Ishikawa (cell line): ENCODE data around the gene MEF2B.

Experiments used
- EP300 ChIP-seq: IDR thresholded peaks from 2 replicates; pipeline ENCODE4 v1.6.1; 2012; ENCODE audit warnings: borderline replicate concordance
- RAD21 ChIP-seq: IDR thresholded peaks from 2 replicates; pipeline ENCODE4 v1.6.1; 2012; ENCODE audit warnings: low read depth
- TAF1 ChIP-seq: IDR thresholded peaks from 2 replicates; pipeline ENCODE4 v1.6.1; 2012; ENCODE audit warnings: low read depth, mild to moderate bottlenecking
- TF ChIP-seq, protein P1 (sequence below): IDR thresholded peaks from 2 replicates; pipeline ENCODE4 v1.6.1; 2012; ENCODE audit warnings: low read depth, mild to moderate bottlenecking
- TF ChIP-seq, protein P2 (sequence below): IDR thresholded peaks from 2 replicates; pipeline ENCODE4 v1.6.1; 2012

DNA sequence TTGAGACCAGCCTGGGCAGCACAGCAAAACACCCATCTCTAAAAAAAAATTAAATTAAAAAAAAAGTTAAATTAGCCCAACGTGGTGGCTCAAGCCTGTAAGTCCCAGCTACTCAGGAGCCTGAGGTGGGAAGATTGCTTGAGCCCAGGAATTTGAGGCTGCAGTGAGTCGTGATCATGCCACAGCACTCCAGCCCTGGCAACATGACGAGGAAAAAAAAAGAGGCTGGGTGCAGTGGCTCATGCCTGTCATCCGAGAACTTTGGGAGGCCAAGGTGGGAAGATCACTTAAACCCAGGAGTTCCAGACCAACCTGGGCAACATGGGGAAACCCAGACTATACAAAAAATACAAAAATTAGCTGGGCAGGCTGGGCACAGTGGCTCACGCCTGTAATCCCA is 29.6 kb downstream of the MEF2B start:
- TF ChIP-seq TAF1, result no peak
- no peak for TF ChIP-seq EP300
- no peak for TF ChIP-seq RAD21
- TF ChIP-seq, protein P1, sequence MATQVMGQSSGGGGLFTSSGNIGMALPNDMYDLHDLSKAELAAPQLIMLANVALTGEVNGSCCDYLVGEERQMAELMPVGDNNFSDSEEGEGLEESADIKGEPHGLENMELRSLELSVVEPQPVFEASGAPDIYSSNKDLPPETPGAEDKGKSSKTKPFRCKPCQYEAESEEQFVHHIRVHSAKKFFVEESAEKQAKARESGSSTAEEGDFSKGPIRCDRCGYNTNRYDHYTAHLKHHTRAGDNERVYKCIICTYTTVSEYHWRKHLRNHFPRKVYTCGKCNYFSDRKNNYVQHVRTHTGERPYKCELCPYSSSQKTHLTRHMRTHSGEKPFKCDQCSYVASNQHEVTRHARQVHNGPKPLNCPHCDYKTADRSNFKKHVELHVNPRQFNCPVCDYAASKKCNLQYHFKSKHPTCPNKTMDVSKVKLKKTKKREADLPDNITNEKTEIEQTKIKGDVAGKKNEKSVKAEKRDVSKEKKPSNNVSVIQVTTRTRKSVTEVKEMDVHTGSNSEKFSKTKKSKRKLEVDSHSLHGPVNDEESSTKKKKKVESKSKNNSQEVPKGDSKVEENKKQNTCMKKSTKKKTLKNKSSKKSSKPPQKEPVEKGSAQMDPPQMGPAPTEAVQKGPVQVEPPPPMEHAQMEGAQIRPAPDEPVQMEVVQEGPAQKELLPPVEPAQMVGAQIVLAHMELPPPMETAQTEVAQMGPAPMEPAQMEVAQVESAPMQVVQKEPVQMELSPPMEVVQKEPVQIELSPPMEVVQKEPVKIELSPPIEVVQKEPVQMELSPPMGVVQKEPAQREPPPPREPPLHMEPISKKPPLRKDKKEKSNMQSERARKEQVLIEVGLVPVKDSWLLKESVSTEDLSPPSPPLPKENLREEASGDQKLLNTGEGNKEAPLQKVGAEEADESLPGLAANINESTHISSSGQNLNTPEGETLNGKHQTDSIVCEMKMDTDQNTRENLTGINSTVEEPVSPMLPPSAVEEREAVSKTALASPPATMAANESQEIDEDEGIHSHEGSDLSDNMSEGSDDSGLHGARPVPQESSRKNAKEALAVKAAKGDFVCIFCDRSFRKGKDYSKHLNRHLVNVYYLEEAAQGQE, result no peak
- TF ChIP-seq, protein P2, sequence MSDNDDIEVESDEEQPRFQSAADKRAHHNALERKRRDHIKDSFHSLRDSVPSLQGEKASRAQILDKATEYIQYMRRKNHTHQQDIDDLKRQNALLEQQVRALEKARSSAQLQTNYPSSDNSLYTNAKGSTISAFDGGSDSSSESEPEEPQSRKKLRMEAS, result no peak
